ENCODE results near the gene ENTPD1. TPM values are rescaled to one million over a fixed set of nuclear protein-coding genes. Genes with fewer than 3 reads are reported as not detected.

ENTPD1 gene
- total RNA-seq, 1 experiment from 2014 or later, result 0.37 TPM

- TF ChIP-seq CTCF (IDR thresholded peaks at IDR 0.05 in 2 of 3, conservative IDR thresholded peaks at IDR 0.05 in 1 of 3; ENCODE audit: borderline replicate concordance in 1 of 3, insufficient read depth in 1 of 3, low read depth in 2 of 3, low read length in 2 of 3), result no peak
- TF ChIP-seq REST (IDR thresholded peaks at IDR 0.05; ENCODE audit: low read depth), result no peak
- TF ChIP-seq ELF1 (IDR thresholded peaks at IDR 0.05; ENCODE audit: borderline replicate concordance, low read depth), result no peak
- TF ChIP-seq EZH2 (IDR thresholded peaks at IDR 0.05), result no peak
- TF ChIP-seq EGR1 (IDR thresholded peaks at IDR 0.05; ENCODE audit: low read depth), result no peak
- TF ChIP-seq SIN3A (IDR thresholded peaks at IDR 0.05; ENCODE audit: low read depth), result no peak
Observed at GRCh38 chr10:95711492-95711891, 44.5 kb upstream of the ENTPD1 start (continued).

DNA sequence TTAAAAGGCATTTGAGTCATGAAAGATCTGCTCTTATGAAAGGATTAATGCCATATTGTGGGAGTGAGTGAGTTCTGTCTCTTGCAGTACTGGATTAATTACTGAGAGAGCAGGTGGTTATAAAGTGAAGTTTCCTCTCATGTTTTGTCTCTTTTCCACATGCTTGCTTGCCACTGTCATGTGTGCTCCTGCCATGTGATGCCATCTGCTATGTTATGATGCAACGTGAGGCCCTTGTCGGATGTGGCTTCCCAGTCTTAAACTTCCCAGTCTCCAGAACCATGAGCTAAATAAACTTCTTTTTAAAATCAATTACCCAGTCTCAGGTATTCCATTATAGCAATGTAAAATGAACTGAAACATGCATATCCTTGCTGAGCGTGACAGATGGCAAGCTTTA lies 39.5 kb upstream of the ENTPD1 start:
- no peaks in the 10 kb centered on the region for H3K9me2 ChIP-seq (ENCODE audit: insufficient read depth)
- ChIA-PET RAD21 (ENCODE audit: low non-redundant PET in 1 of 2, low total read pairs in 2 of 2, uncharacterized antibody in 2 of 2, unreplicated experiment in 2 of 2) (no interaction called here), POLR2A (no interaction called here)

More for the DNA sequence above, 39.5 kb upstream of the ENTPD1 start:
- intact Hi-C loops (cut with micrococcal nuclease), result no loop called here
- Histone ChIP-seq H3K4me1 (ENCODE audit: control insufficient read depth in 1 of 2, insufficient read depth in 2 of 2, low read length in 2 of 2) (no peaks in the 10 kb centered on the region), H2AFZ (ENCODE audit: low read depth, low read length, poor library complexity, severe bottlenecking) (no peak overlapping the region), H3K79me2 (ENCODE audit: insufficient read depth, low read length) (no peaks in the 10 kb centered on the region), H4K20me1 (ENCODE audit: insufficient read depth) (no peaks in the 10 kb centered on the region), H3K4me3 (replicated peaks in 1 of 2; ENCODE audit: low read depth in 1 of 2, low read length in 2 of 2) (no peak overlapping the region), H3K4me2 (ENCODE audit: low read length) (no peak overlapping the region), H3K9me3 (ENCODE audit: control insufficient read depth in 1 of 2, insufficient read depth in 1 of 2, low read depth in 1 of 2, low read length in 2 of 2) (no peaks in the 10 kb centered on the region), H3K9ac (ENCODE audit: low read length) (no peak overlapping the region), H3K27ac (ENCODE audit: low read depth, low read length) (no peak overlapping the region), H3K27me3 (ENCODE audit: insufficient read depth, low read length) (no peaks in the 10 kb centered on the region), H3K36me3 (ENCODE audit: control insufficient read depth in 1 of 2, insufficient read depth in 2 of 2, low read length in 2 of 2) (no peaks in the 10 kb centered on the region)
- CTCF ChIA-PET, result interaction anchor here (1.2 kb wide), 1 partner anchor 22 kb away, joined by 3 read pairs; the partner anchor contains the start of gene TCTN3
- ATAC-seq (no peak), DNase-seq (ENCODE audit: low read depth, low spot score) (no peak)
- BruUV-seq (replicated peaks), result no TSS peak
- TF ChIP-seq SP1 (IDR thresholded peaks at IDR 0.05; ENCODE audit: low read depth), result no peak
- TF ChIP-seq REST (IDR thresholded peaks at IDR 0.05; ENCODE audit: low read depth), result no peak
- TF ChIP-seq TCF7L2 (IDR thresholded peaks at IDR 0.05; ENCODE audit: borderline replicate concordance, extremely low read depth, insufficient read depth, insufficient read length), result no peak
- TF ChIP-seq EGR1 (IDR thresholded peaks at IDR 0.05; ENCODE audit: low read depth), result no peak
- TF ChIP-seq CEBPB (IDR thresholded peaks at IDR 0.05; ENCODE audit: low read depth), result no peak
- TF ChIP-seq CBX3 (IDR thresholded peaks at IDR 0.05; ENCODE audit: low read depth), result no peak
- no peak for TF ChIP-seq POLR2AphosphoS5 (IDR thresholded peaks at IDR 0.05; ENCODE audit: low read depth, low read length)
- no peak for TF ChIP-seq POLR2A (IDR thresholded peaks at IDR 0.05; ENCODE audit: borderline replicate concordance, extremely low read depth, insufficient read depth, insufficient read length)
- TF ChIP-seq FOSL1 (IDR thresholded peaks at IDR 0.05; ENCODE audit: low read depth), result no peak
- TF ChIP-seq, protein P1, sequence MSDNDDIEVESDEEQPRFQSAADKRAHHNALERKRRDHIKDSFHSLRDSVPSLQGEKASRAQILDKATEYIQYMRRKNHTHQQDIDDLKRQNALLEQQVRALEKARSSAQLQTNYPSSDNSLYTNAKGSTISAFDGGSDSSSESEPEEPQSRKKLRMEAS (IDR thresholded peaks at IDR 0.05), result no peak
- no peak for TF ChIP-seq JUND (IDR thresholded peaks at IDR 0.05)
- no peak for TF ChIP-seq ELF1 (IDR thresholded peaks at IDR 0.05; ENCODE audit: borderline replicate concordance, low read depth)
- no peak for TF ChIP-seq EZH2phosphoT487 (IDR thresholded peaks at IDR 0.05; ENCODE audit: borderline replicate concordance)
